DLD1 (cell line): Measurements from ENCODE around the gene LCORL.
"Not testable (repeated sequence)": the region's sequence is repeated elsewhere in the genome, so short reads cannot be mapped to it uniquely, and the experiment has no call there.

Experiments used
- in situ Hi-C: cut with HindIII; loops from 2 replicates; pipeline ENCODE4 v1.10.0; 2017; ENCODE audit warnings: low sequenced_read_pairs

Gene LCORL

GRCh38 chr4:18021720-18022571 lies at the start of gene LCORL:
LCORL (minus strand) TSS chr4:18021755; CDS start chr4:18021751, 4 bp downstream.
- in situ Hi-C loops = no loop called here

DNA sequence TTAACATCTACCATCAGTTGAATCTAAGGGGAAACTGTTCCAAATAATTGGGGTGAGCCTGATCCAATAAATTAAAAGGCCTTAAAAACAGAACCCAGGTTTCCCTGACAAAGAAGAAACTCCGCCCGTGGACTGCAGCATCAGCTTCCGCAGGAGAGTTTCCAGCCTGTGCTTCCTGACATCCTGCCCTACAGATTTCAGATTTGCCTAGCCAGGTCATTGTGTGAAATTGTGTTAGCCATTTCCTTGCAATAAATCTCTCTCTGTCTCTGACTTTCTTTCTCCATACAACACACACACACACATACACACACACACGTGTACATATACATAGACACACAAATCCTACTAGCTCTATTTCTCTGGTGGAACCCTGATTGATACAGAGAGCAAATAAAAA lies 48.3 kb upstream of the LCORL start:
- in situ Hi-C loops = no loop called here

- in situ Hi-C loops = no loop called here
Measured at GRCh38 chr4:18067031-18067430, 45.5 kb upstream of the LCORL start.

DNA sequence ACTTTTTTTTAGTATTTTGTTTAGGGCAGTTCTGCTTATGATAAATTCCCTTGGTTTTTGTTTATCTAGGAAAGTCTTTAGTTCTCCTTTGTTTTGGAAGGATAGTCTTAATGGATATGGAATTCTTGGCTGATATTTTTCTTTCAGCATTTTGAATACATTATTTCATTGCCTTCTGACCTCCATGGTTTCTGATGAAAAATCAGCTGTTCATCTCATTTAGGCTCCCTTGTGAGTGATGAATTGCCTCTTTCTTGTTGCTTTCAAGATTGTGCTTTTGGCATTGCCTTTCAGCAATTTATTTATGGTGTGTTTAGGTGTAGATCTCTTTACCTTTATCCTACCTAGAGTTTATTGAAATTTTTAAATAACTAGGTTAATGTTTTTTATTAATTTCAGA lies 41.5 kb upstream of the LCORL start:
- in situ Hi-C loops = no loop called here

GRCh38 chr4:18057821-18058533 lies 36.4 kb upstream of the LCORL start:
- in situ Hi-C loops = no loop called here

- in situ Hi-C loops = no loop called here
Measured at GRCh38 chr4:18056030-18056429, 34.5 kb upstream of the LCORL start.

- in situ Hi-C loops = no loop called here
Measured at GRCh38 chr4:18052158-18052557, 30.6 kb upstream of the LCORL start.

DNA sequence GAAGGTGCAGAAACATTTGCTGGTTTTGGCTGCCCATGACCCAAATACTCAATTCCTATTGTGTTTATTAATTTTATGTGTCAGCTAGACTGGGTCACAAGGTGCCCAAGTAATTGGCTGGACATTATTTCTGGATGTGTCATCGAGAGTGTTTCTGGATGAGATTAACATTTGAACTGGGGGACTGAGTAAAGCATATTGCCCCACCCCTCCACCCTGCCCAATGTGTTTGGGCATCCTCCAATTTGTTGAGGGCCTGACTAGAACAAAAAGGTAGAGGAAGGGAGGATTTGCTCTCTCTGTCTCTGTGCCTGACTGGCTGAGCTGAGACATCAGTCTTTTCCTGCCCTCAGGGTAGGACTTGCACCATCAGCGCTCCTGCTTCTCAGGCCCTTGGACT lies 29.7 kb upstream of the LCORL start:
- in situ Hi-C loops = no loop called here

GRCh38 chr4:18050448-18050847 lies 28.9 kb upstream of the LCORL start:
- in situ Hi-C loops = no loop called here

GRCh38 chr4:18049446-18049845 lies 27.9 kb upstream of the LCORL start:
- in situ Hi-C loops = no loop called here

DNA sequence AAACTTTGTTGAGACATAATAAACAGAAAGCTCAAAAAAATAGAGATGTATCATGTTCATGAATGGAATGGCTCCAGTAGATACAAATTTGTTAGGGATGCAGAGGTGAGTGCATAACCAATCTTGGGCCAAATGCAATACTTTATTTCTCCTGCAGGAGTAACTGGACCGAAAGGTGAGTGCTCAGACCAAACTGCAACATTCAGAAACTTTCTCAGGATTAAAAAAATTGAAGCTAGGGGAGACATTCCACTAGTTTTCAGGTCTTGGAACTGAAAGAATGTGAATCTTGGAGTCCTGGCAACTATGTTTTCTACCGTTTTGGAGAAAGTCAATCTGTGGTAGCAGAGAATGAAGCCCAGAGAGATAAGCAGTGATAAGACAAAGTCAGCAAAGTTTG lies 21.2 kb upstream of the LCORL start:
- in situ Hi-C loops = no loop called here

GRCh38 chr4:18042012-18042411 lies 20.5 kb upstream of the LCORL start:
- in situ Hi-C loops = no loop called here

GRCh38 chr4:18041114-18041513 lies 19.6 kb upstream of the LCORL start:
- in situ Hi-C loops = no loop called here

- in situ Hi-C loops = no loop called here
Measured at GRCh38 chr4:18039113-18039512, 17.6 kb upstream of the LCORL start.

- in situ Hi-C loops = not testable (repeated sequence)
Measured at GRCh38 chr4:18036369-18036768, 14.8 kb upstream of the LCORL start.

- in situ Hi-C loops = no loop called here
Measured at GRCh38 chr4:18034099-18034498, 12.5 kb upstream of the LCORL start.

- in situ Hi-C loops = no loop called here
Measured at GRCh38 chr4:18033111-18034085, 11.8 kb upstream of the LCORL start.

DNA sequence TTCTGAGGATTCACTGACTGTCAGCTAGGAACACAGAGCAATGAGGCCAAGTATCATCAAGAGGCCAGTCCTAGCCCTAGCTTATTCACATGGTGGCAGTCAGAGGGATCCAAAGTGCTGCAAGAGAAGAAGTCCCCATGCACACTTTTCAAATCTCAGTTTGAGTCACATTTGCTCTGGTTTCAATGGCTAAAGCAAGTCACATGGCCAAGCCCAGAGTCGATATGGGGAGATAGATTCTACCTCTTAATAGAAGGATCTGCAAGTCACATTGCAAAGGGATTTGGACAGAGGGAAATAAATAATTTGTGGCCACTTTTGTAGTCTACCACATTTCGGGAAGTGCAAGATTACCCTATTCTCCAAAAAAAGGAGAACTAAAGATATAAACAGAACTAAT lies 3.7 kb upstream of the LCORL start:
- in situ Hi-C loops = no loop called here

DNA sequence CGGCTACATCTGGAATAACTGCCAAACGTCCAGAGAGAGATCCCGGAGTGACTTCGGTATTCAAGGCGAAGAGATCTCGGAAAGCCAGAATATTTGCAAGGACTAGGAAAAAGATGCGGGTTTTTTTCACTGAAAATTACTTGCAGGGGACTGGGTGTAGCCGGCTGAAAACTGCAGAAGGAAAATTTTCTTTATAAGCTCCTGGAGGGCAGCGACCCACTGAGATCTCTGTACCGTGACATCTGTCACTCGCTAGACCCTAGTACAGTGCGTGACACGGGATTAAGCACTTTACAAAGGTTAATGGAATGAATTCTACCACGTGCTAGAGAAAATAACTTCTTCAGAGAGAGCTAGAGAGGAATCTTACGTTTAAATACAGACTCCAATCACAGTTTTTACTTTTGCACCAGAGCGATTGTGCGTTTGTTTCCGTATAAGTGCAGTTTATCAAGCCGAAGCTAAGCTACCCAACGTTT lies 1.1 kb upstream of the LCORL start:
- in situ Hi-C loops = no loop called here

GRCh38 chr4:18021470-18021719 lies 160 bp downstream of the LCORL start:
- in situ Hi-C loops = no loop called here
